ENCODE measurements around the gene GRIK4.

The GRIK4 gene

DNA sequence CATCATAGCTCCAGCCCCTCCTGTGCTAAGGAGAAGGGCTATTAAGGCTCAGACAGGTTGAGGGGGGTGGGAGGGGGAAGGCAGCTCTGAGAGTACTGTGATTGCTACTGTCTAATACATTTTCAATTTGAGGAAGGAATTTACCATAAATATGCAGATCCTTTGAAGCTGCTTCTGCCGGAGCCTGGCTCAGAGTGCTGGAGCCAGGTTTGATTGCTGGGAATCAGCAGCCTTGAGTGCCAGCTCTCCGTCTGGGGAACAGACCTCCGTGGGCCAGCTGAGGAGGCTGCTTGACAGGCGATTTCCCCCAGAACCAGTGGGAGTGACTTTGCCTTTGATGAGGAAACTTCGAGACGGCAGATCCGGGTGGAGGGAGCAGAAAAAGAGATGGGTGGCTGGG, 370.6 kb downstream of the GRIK4 start:
- DNase-seq (ENCODE audit: low read depth) = no peak

GRCh38 chr11:120883404-120884080, 372.0 kb downstream of the GRIK4 start:
- peak; percentile 15 for DNase-seq (ENCODE audit: low read depth)

DNA sequence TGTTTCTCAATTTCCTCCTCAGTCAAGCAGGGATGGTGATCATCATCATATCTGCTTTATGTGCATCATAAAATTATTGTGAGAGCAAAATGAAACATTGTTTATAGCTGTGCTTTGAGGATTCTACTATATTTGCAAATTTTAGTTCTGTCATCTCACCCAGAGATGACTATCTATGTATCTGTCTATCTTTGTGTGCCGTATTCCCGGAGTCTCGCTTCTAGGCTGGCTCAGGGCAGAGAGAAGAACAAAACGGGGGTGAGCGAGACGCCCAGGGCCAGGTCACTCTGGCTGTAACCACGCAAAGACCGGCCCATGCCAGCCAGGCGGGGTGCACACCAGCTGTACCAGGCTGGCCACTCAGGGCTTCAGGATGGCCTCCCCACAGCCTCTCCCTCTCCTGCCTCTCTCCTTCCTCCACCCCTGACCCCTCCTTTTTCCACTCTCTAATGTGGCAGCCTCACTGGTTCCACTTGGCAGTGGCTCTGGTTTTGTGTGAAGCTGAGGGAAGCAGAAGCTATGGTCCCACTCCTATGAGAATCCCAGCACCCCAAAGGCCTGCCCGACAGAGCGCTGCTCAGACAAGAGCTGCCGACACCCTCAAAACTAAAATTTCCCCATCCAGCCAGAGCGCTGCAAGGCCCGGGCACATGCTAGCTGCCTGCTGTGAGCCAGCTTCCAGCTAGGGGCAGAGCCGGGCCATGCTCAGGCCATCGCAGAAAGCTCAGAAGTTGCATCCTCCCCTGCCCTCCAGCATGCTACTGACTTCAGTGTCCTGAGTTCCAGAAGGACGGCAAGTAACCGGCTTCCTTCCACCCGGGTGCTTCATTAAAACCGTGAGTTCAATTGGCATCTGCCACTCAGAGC, 372.8 kb downstream of the GRIK4 start:
- DNase-seq (ENCODE audit: low read depth) = no peak

- DNase-seq (ENCODE audit: low read depth) = no peak
Measured at GRCh38 chr11:120890609-120891320, 379.2 kb downstream of the GRIK4 start.

DNA sequence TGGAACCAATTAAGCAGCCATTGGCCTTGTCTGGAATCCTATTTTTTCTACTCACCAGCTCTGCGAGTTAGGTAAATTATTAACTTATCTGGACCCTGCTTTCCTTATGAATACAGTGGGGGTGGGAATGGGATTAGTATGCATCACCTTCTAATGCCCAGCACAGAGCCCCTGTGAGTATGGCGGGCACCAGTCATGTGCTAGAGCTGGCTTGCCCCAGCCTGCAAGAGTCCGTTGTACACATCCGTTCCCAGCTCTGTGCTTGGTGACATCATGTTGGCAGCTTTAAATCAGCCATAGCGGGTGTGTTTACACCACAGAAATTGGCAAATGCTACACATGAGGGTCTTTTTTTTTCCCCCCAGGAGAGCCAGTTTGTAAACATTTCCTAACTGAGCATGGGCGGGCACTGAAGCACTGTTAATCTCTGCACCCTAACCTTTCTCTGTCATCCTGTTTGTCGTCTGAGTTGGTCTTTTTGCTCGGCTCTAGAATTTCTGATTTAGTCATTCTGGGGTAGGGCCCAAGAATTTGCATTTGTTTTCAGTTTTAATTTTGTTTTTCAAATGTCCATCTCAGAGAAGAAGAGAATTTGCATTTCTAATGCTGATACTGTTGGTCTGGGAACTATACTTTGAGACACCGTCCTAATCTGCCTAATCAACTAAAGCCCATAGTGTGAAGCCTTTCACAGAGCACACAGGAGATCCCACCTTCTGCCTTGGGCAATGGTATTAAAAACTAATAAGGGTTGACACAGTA, 382.1 kb downstream of the GRIK4 start:
- DNase-seq (ENCODE audit: low read depth) = no peak

GRCh38 chr11:120894202-120894985, 382.8 kb downstream of the GRIK4 start:
- DNase-seq (ENCODE audit: low read depth) = no peak

GRCh38 chr11:120896687-120897086, 385.1 kb downstream of the GRIK4 start:
- DNase-seq (ENCODE audit: low read depth) = no peak

GRCh38 chr11:120898568-120898967, 387.0 kb downstream of the GRIK4 start:
- DNase-seq (ENCODE audit: low read depth) = no peak

GRCh38 chr11:120899720-120900119, 388.2 kb downstream of the GRIK4 start:
- DNase-seq (ENCODE audit: low read depth) = no peak

GRCh38 chr11:120900643-120901042, 389.1 kb downstream of the GRIK4 start:
- DNase-seq (ENCODE audit: low read depth) = peak; percentile 8

- no peak for DNase-seq (ENCODE audit: low read depth)
Measured at GRCh38 chr11:120903686-120904085, 392.1 kb downstream of the GRIK4 start.

GRCh38 chr11:120904116-120904515, 392.6 kb downstream of the GRIK4 start:
- no peak for DNase-seq (ENCODE audit: low read depth)

DNA sequence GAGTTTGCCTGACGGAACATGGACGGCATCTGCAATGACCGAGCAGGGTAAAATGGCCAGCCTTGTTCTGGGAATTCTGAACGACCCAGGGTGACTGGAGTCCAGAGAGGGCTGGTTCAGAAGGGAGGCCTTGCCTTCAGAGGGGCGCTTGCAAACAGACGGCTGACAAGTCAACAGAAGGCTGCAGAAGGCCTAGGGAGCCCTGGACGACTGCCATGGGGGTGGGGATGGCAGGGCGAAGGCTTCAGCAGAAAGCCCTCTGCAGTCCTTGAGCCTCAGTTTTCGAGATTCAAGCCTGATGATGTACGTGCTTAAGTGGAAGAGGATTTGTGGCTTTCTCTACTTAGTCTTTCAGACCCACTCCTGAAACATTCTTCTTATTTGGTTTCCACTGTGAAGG, 395.2 kb downstream of the GRIK4 start:
- no peak for DNase-seq (ENCODE audit: low read depth)

DNA sequence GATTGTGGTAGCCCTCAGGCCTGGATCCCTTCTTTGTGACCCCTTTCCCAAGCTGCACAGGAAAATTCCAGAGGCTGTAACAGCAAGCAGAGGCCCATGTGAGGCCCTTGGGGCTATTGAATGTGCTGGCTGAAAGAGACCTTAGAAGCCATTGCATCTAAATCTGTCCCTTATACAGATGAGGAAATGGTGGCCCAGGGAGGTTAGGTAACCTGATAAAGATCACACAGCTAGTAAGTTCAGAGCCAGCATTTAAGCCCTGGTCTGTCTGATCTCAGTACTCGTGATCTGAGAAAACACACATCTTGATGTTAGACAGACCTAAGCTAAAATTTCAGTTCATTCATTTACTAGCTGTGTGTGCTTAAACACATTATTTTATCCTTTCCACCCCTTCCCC, 396.4 kb downstream of the GRIK4 start:
- DNase-seq (ENCODE audit: low read depth) = no peak

DNA sequence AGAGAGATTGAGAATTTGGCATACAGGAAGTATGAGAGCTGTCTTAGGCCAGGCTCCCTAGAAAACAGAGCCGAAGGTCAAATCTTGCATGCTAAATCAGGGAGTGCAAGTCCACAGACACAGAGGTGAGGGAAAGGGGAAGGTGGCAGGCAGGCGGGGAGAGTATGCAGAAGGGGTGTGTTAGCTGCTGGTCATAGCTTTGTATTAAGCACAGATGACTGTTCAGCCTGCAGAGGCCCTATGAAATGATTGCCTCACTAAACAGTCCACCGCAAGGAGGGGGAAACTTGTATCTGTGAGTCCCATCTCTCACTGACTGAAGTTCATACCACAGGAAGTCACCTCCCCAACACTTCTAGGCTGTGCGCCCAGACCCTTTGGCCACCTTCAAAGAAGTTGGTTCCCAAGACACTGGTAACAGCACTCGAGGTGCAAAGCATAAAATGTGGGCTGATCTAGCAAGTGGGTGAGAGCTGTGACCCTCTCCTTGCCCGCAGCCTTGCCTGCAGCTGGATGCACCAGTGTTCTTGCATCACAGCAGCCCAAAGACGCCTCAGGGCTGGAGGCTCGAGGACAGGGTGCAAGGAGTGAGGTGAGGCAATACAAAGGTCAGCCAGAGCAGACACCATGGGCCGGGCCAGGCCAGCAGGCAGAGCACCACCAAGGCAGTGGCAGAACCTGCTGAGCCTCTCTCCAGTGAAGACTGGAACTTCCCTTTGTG, 397.1 kb downstream of the GRIK4 start:
- peak; percentile 18 for DNase-seq (ENCODE audit: low read depth)

- DNase-seq (ENCODE audit: low read depth) = no peak
Measured at GRCh38 chr11:120909676-120910416, 398.3 kb downstream of the GRIK4 start.

DNA sequence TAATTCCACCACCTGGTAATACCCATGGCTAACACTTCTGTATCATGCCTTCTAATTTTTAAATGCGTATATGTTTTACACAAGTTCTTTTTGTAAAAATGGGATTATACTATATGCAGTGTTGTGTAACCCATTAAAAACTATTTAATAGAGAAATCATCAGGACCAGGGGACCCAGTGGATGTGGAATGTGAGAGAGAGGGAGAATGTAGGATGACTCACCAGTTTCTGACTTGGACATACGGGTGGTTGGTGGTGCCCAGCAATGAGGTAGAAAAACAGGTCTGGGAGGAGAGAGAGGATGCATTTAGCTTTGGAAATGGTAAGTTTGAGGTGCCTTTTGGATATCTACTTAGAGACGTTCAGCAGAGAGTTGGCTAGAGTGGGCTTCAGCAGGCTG, 400.4 kb downstream of the GRIK4 start:
- no peak for DNase-seq (ENCODE audit: low read depth)

GRCh38 chr11:120912504-120912903, 401.0 kb downstream of the GRIK4 start:
- peak; percentile 65 for DNase-seq (ENCODE audit: low read depth)

DNA sequence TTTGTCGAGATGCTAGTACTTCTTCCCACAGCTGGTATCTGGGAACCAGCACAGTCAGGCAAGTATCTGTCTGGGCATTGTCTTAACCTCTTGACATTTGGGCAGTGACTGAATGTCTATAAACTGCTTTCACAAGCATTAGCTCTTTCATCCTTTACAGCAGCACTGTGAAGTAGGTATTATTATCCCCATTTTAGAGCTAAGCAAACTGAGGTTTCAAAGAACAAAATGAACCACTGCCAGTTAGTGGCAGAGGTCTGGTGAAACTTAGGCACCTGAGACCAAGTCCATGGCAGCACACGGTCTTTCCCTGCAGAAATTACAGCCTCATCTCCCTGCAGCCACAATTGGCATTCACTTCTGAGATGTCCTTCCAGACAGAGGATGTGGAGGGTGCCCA, 401.4 kb downstream of the GRIK4 start:
- no peak for DNase-seq (ENCODE audit: low read depth)

GRCh38 chr11:120914021-120914420, 402.5 kb downstream of the GRIK4 start:
- no peak for DNase-seq (ENCODE audit: low read depth)

All from iris pigment epithelial cell (primary cell).